B cell (primary cell): Measurements from ENCODE around the gene CHCHD2.

Experiments
- CTCF ChIP-seq: fragments of 200-600 bp; IDR thresholded peaks from one replicate; pipeline ENCODE4 v1.8.0; 2022; ENCODE audit warnings: antibody characterized with exemption, mild to moderate bottlenecking
- EZH2 ChIP-seq: IDR thresholded peaks from 2 replicates; pipeline ENCODE4 v1.6.1; 2012; ENCODE audit warnings: borderline replicate concordance, low read depth, mild to moderate bottlenecking, moderate library complexity, low read length; ENCODE audit not compliant: insufficient read depth, poor library complexity, severe bottlenecking

- TF ChIP-seq CTCF (no peak), EZH2 (no peak)
Measured at GRCh38 chr7:56107954-56108258, 1.6 kb upstream of the CHCHD2 start.
